GM19372 (cell line): ENCODE results near the gene HS2ST1.
"Not testable (repeated sequence)": the region's sequence is repeated elsewhere in the genome, so short reads cannot be mapped to it uniquely, and the experiment has no call there.

Experiments used
- ATAC-seq: cut with Tn5 transposase; IDR thresholded peaks from one replicate; pipeline ENCODE4 v1.9.1; 2021; ENCODE audit warnings: mild to moderate bottlenecking, low read depth, moderate library complexity; ENCODE audit not compliant: unreplicated experiment

The HS2ST1 gene

GRCh38 chr1:86965012-86965826 lies 50.8 kb downstream of the HS2ST1 start:
- no peak for ATAC-seq

- no peak for ATAC-seq
Measured at GRCh38 chr1:86965827-86966182, 51.4 kb downstream of the HS2ST1 start.

- ATAC-seq, result no peak
Measured at GRCh38 chr1:86970938-86971337, 56.5 kb downstream of the HS2ST1 start.

GRCh38 chr1:86971778-86972177 lies 57.3 kb downstream of the HS2ST1 start:
- no peak for ATAC-seq

- ATAC-seq, result no peak
Measured at GRCh38 chr1:86972262-86972661, 57.8 kb downstream of the HS2ST1 start.

GRCh38 chr1:86975993-86976550 lies 61.6 kb downstream of the HS2ST1 start:
- ATAC-seq, result no peak

GRCh38 chr1:86976664-86977063 lies 62.2 kb downstream of the HS2ST1 start:
- no peak for ATAC-seq

- ATAC-seq, result no peak
Measured at GRCh38 chr1:86981482-86982213, 67.2 kb downstream of the HS2ST1 start.

GRCh38 chr1:86983677-86984076 lies 69.2 kb downstream of the HS2ST1 start:
- ATAC-seq, result not testable (repeated sequence)

- ATAC-seq, result no peak
Measured at GRCh38 chr1:86987446-86987845, 73.0 kb downstream of the HS2ST1 start.

GRCh38 chr1:86988835-86989234 lies 74.4 kb downstream of the HS2ST1 start:
- ATAC-seq, result no peak

- not testable (repeated sequence) for ATAC-seq
Measured at GRCh38 chr1:86989690-86990089, 75.3 kb downstream of the HS2ST1 start.

GRCh38 chr1:86990826-86991225 lies 76.4 kb downstream of the HS2ST1 start:
- ATAC-seq, result no peak

GRCh38 chr1:86991549-86992186 lies 77.2 kb downstream of the HS2ST1 start:
- ATAC-seq, result no peak

GRCh38 chr1:86992861-86993260 lies 78.4 kb downstream of the HS2ST1 start:
- ATAC-seq, result no peak

GRCh38 chr1:86993269-86993985 lies 79.0 kb downstream of the HS2ST1 start:
- no peak for ATAC-seq

GRCh38 chr1:86994061-86994460 lies 79.6 kb downstream of the HS2ST1 start:
- ATAC-seq, result no peak

- no peak for ATAC-seq
Measured at GRCh38 chr1:86997538-86997937, 83.1 kb downstream of the HS2ST1 start.

GRCh38 chr1:86998280-86998679 lies 83.8 kb downstream of the HS2ST1 start:
- no peak for ATAC-seq

GRCh38 chr1:86998727-86999126 lies 84.3 kb downstream of the HS2ST1 start:
- ATAC-seq, result no peak
